ENCODE results near the gene FARP1. TPM values are rescaled to one million over a fixed set of nuclear protein-coding genes. Genes with fewer than 3 reads are reported as not detected.

Gene FARP1
- polyA plus RNA-seq, 1 of the 3 experiments (the other 2 are of a cell fraction): 12.0 TPM

DNA sequence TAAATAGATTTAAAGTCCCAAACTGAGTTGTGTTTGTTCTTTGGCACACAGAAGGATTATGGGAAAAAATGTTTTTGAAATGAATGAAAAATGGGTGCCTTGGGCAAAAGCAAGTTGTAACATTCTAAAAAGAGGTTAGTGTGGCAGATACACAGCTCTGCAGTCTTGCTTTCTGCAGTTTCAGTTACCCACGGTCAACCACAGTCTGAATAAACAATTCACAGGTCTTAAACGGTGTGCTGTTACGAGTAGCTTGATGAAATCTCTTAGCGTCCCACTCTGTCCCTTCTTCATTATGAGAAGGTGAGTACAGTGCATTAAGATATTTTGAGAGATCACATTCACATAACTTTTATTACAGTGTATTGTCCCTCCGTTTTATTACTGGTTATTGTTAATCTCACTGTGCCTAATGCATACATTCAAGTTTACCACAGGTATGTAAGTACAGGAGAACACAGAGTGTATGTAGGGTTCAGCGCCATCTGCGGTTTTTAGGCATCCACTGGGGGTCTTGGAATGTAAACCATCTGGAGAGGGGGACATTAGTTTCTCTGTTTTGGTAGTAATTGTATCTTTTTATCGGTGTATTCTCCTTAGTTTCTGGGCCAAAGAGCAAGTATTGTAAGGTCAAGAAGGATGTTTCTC is 8.1 kb downstream of the FARP1 start:
- ChIA-PET CTCF (no interaction called here), POLR2A (no interaction called here)
- H3K4me3 ChIP-seq (ENCODE audit: low read depth in 2 of 2, low read length in 1 of 2): no peak overlapping the region
- WGBS (ENCODE audit: low lambda C conversion rate): 96% methylated on average over 8 of the region's 8 CpGs
- peaks cover 19% of the 10 kb centered on the region for H4K20me1 ChIP-seq (ENCODE audit: insufficient read depth)
- H2AFZ ChIP-seq (ENCODE audit: low read depth): no peak overlapping the region
- TF ChIP-seq MEF2A (IDR thresholded peaks at IDR 0.05; ENCODE audit: borderline replicate concordance, low read depth): no peak
- TF ChIP-seq REST (IDR thresholded peaks at IDR 0.05; ENCODE audit: low read depth, low read length): no peak
- TF ChIP-seq NRF1 (IDR thresholded peaks at IDR 0.05; ENCODE audit: low read depth, low read length): no peak
- TF ChIP-seq USF1 (IDR thresholded peaks at IDR 0.05; ENCODE audit: borderline replicate concordance, low read depth): no peak
- no peak for TF ChIP-seq RCOR1 (IDR thresholded peaks at IDR 0.05; ENCODE audit: low read length)
- no peak for TF ChIP-seq NFIC (IDR thresholded peaks at IDR 0.05; ENCODE audit: borderline replicate concordance)
- no peak for TF ChIP-seq MXI1 (IDR thresholded peaks at IDR 0.05; ENCODE audit: low read depth, low read length)
- TF ChIP-seq RFX5 (IDR thresholded peaks at IDR 0.05; ENCODE audit: low read length): no peak
- TF ChIP-seq FOSL2 (IDR thresholded peaks at IDR 0.05; ENCODE audit: borderline replicate concordance, low read depth): no peak
- no peak for TF ChIP-seq ZBTB33 (IDR thresholded peaks at IDR 0.05; ENCODE audit: borderline replicate concordance, low read depth)
- no peak overlapping the region for H3K4me2 ChIP-seq
- no peaks in the 10 kb centered on the region for H3K9me3 ChIP-seq
- no peak overlapping the region for H3K27ac ChIP-seq (ENCODE audit: low read depth in 2 of 2, low read length in 1 of 2)
- H3K79me2 ChIP-seq (ENCODE audit: insufficient read depth): peaks cover 90% of the 10 kb centered on the region
- DNase-seq: no peak
- no peaks in the 10 kb centered on the region for H3K27me3 ChIP-seq (ENCODE audit: insufficient read depth)
- H3K36me3 ChIP-seq (replicated peaks in 1 of 2; ENCODE audit: control insufficient read depth in 1 of 2, insufficient read depth in 2 of 2, low read length in 1 of 2): peaks cover 0 to 5% of the 10 kb centered on the region in 2 experiments
- no peaks in the 10 kb centered on the region for H3K9me2 ChIP-seq
- no peaks in the 10 kb centered on the region for H3F3A ChIP-seq (replicated peaks; ENCODE audit: insufficient read depth)
- H3K4me1 ChIP-seq (ENCODE audit: control insufficient read depth in 1 of 2, insufficient read depth in 2 of 2, low read depth in 1 of 2, low read length in 1 of 2): peaks cover 10 to 17% of the 10 kb centered on the region in 2 experiments
- H3K9ac ChIP-seq: no peak overlapping the region
